IMR-90 (cell line): ENCODE data around the gene PSMA8. TPM values are rescaled to one million over a fixed set of nuclear protein-coding genes. Genes with fewer than 3 reads are reported as not detected.

Source experiments
- ATAC-seq: fragments of 200-7000 bp; cut with Tn5 transposase; 2 replicates; pipeline ENCODE4 v1.9.1; 2020; ENCODE audit warnings: low read depth, mild to moderate bottlenecking, moderate library complexity
- BruUV-seq: library from RNA; stranded (reverse); fragments of 400-500 nt; replicated peaks from 2 replicates; lab custom pipeline; 2021; lab: Mats Ljungman, UMichigan
- CTCF ChIA-PET: fragments of 300-600 bp; formaldehyde crosslinking; extraction: SDS; loops from one replicate; lab custom pipeline; 2021; ENCODE audit warnings: antibody characterized with exemption; lab: Yijun Ruan, JAX
- POLR2A ChIA-PET: fragments of 300-600 bp; sonication (Branson Sonifier 250); formaldehyde crosslinking; loops from one replicate; lab custom pipeline; 2022; ENCODE audit warnings: antibody characterized with exemption; ENCODE audit not compliant: unreplicated experiment; lab: Charles Lee
- DNase-seq: peaks from one replicate; pipeline ENCODE4 v3.0.0; 2013
- H2AFZ ChIP-seq: replicated peaks from 2 replicates; pipeline ENCODE3; 2013; ENCODE audit warnings: low read length, mild to moderate bottlenecking; ENCODE audit not compliant: poor library complexity
- H2AK5ac ChIP-seq: 2 replicates; pipeline ENCODE4 v1.6.1; 2013; ENCODE audit warnings: low read depth, low read length, inconsistent platforms
- H2AK9ac ChIP-seq: replicated peaks from 2 replicates; pipeline ENCODE3; 2013; ENCODE audit warnings: mild to moderate bottlenecking, low read depth, low read length, moderate library complexity; ENCODE audit not compliant: poor library complexity
- H2BK120ac ChIP-seq: 2 replicates; pipeline ENCODE4 v1.6.1; 2013; ENCODE audit warnings: low read depth, low read length, inconsistent platforms
- H2BK15ac ChIP-seq: 3 replicates; pipeline ENCODE4 v1.6.1; 2013; ENCODE audit warnings: low read depth, low read length, inconsistent platforms
- H2BK20ac ChIP-seq: 2 replicates; pipeline ENCODE4 v1.6.1; 2013; ENCODE audit warnings: low read depth, mild to moderate bottlenecking, inconsistent platforms, low read length, moderate library complexity
- H2BK5ac ChIP-seq: 2 replicates; pipeline ENCODE4 v1.6.1; 2013; ENCODE audit warnings: mild to moderate bottlenecking, low read depth, low read length, inconsistent platforms; ENCODE audit not compliant: poor library complexity, severe bottlenecking
- H3K14ac ChIP-seq: replicated peaks from 2 replicates; pipeline ENCODE4 v1.6.1; 2013; ENCODE audit warnings: low read depth, low read length, inconsistent platforms
- H3K18ac ChIP-seq: 2 replicates; pipeline ENCODE4 v1.6.1; 2013; ENCODE audit warnings: low read depth, low read length, control low read depth
- H3K23ac ChIP-seq: 2 replicates; pipeline ENCODE4 v1.6.1; 2013; ENCODE audit warnings: low read depth, low read length, inconsistent platforms
- H3K27ac ChIP-seq: 2 replicates; pipeline ENCODE4 v1.5.1; 2013; ENCODE audit warnings: mild to moderate bottlenecking, control low read depth, low read length; ENCODE audit not compliant: insufficient read depth
- H3K27me3 ChIP-seq: 2 replicates; pipeline ENCODE4 v1.6.1; 2013; ENCODE audit warnings: low read length; ENCODE audit not compliant: control insufficient read depth, insufficient read depth
- H3K36me3 ChIP-seq: 2 replicates; pipeline ENCODE4 v1.6.1; 2013; ENCODE audit warnings: low read length, mixed read lengths; ENCODE audit not compliant: control insufficient read depth, insufficient read depth
- H3K4ac ChIP-seq: 2 replicates; pipeline ENCODE4 v1.6.1; 2013; ENCODE audit warnings: low read depth, low read length, inconsistent platforms
- H3K4me1 ChIP-seq: 2 replicates; pipeline ENCODE4 v1.6.1; 2013; ENCODE audit warnings: low read length, mixed read lengths; ENCODE audit not compliant: control insufficient read depth, insufficient read depth
- H3K4me2 ChIP-seq: 2 replicates; pipeline ENCODE4 v1.6.1; 2013; ENCODE audit warnings: low read depth, mild to moderate bottlenecking, control low read depth, low read length, moderate library complexity
- H3K4me3 ChIP-seq: 2 replicates; pipeline ENCODE4 v1.5.1; 2013; ENCODE audit warnings: low read depth, mild to moderate bottlenecking, control low read depth, low read length, moderate library complexity; ENCODE audit not compliant: insufficient read depth
- H3K56ac ChIP-seq: 2 replicates; pipeline ENCODE4 v1.6.1; 2013; ENCODE audit warnings: low read length, inconsistent platforms; ENCODE audit not compliant: insufficient read depth; ENCODE audit errors: extremely low read depth
- H3K79me1 ChIP-seq, 2 experiments: 2 replicates each; pipeline ENCODE4 v1.6.1; 2013; ENCODE audit warnings: low read length in 2 of 2, inconsistent platforms in 1 of 2, low read depth in 1 of 2
- H3K9ac ChIP-seq: 2 replicates; pipeline ENCODE4 v1.6.1; 2013; ENCODE audit warnings: low read depth, low read length, control low read depth
- H3K9me1 ChIP-seq: 2 replicates; pipeline ENCODE4 v1.6.1; 2013; ENCODE audit warnings: low read length, inconsistent platforms; ENCODE audit not compliant: insufficient read depth
- H3K9me3 ChIP-seq: 2 replicates; pipeline ENCODE4 v1.6.1; 2013; ENCODE audit warnings: low read length; ENCODE audit not compliant: control insufficient read depth, insufficient read depth
- H4K20me1 ChIP-seq: 2 replicates; pipeline ENCODE4 v1.6.1; 2013; ENCODE audit warnings: low read length, inconsistent platforms; ENCODE audit not compliant: insufficient read depth
- H4K5ac ChIP-seq: 2 replicates; pipeline ENCODE4 v1.6.1; 2013; ENCODE audit warnings: mild to moderate bottlenecking, low read depth, low read length, control low read depth
- H4K8ac ChIP-seq, 2 experiments: 2 replicates each; pipeline ENCODE4 v1.6.1; 2013; ENCODE audit warnings: low read depth in 2 of 2, low read length in 2 of 2, control low read depth in 1 of 2, inconsistent platforms in 1 of 2
- H4K91ac ChIP-seq: 2 replicates; pipeline ENCODE4 v1.6.1; 2013; ENCODE audit warnings: low read depth, low read length, inconsistent platforms; ENCODE audit not compliant: insufficient read depth
- CTCF ChIP-seq: conservative IDR thresholded peaks from 2 replicates; pipeline ENCODE4 v1.5.1; 2012; ENCODE audit warnings: mild to moderate bottlenecking, low read depth, low read length, improper control_type of control experiment
- RAD21 ChIP-seq: IDR thresholded peaks from 2 replicates; pipeline ENCODE4 v1.6.1; 2012; ENCODE audit warnings: low read length, improper control_type of control experiment
- SMC3 ChIP-seq: fragments of 150-350 bp; IDR thresholded peaks from 2 replicates; pipeline ENCODE4 v1.6.1; 2016; ENCODE audit warnings: low read depth, mild to moderate bottlenecking, antibody characterized with exemption, low read length, moderate library complexity
- USF2 ChIP-seq: fragments of 150-350 bp; IDR thresholded peaks from 2 replicates; pipeline ENCODE4 v1.6.1; 2017; ENCODE audit warnings: mild to moderate bottlenecking, antibody characterized with exemption, low read length, low read depth
- WGBS, 2 experiments: methylation state at CpG; one replicate each; pipeline versions ENCODE4 v1.1.5 to v1.1.7; 2013; ENCODE audit warnings: missing lambda C conversion rate in 2 of 2; ENCODE audit not compliant: insufficient read length in 1 of 2; ENCODE audit errors: extremely low coverage in 2 of 2; 5-methylcytosine and 5-hydroxymethylcytosine counted together
- dilution Hi-C: fragments of 300-500 bp; cut with HindIII; formaldehyde crosslinking; loops from one replicate; pipeline ENCODE4 v1.14.3; 2018; ENCODE audit warnings: low sequenced_read_pairs; ENCODE audit not compliant: unreplicated experiment
- in situ Hi-C: fragments of 300-500 bp; cut with MboI; formaldehyde crosslinking; loops from 3 replicates; pipeline ENCODE4 v1.14.3; 2019; ENCODE audit warnings: low sequenced_read_pairs, inconsistent platforms, mixed read lengths
- intact Hi-C: fragments of 100-400 bp; cut with micrococcal nuclease; formaldehyde crosslinking; loops from 2 replicates; pipeline ENCODE4 v1.10.0; 2022
- polyA plus RNA-seq, 3 experiments: library from polyadenylated mRNA; depleted of rRNA; stranded (reverse); fragments of >200 nt; gene quantifications; 2 replicates each; pipeline ENCODE4 v1.2.3, GENCODE V29; 2012; ENCODE audit warnings: low replicate concordance in 1 of 3
- total RNA-seq: library from RNA; depleted of rRNA; stranded (reverse); fragments of >200 nt; gene quantifications from 2 replicates; pipeline ENCODE4 v1.2.3, GENCODE V29; 2012

Gene PSMA8
- total and polyA plus RNA-seq, 2 of the 4 experiments (the other 2 are of a cell fraction), result not detected

GRCh38 chr18:26086959-26087358 lies 46.7 kb upstream of the PSMA8 start:
- Histone ChIP-seq H2BK20ac (no peak overlapping the region), H3K23ac (no peak overlapping the region), H2BK5ac (no peak overlapping the region), H4K91ac (no peak overlapping the region), H3K9me1 (no peaks in the 10 kb centered on the region), H2BK120ac (no peak overlapping the region), H3K14ac (no peak overlapping the region), H2BK15ac (no peak overlapping the region), H2AK5ac (no peak overlapping the region), H3K79me1 (peaks cover 2 to 43% of the 10 kb centered on the region in 2 experiments; a peak in 3 of 4 replicates), H2AK9ac (no peak overlapping the region), H3K9ac (no peak overlapping the region), H3K18ac (no peak overlapping the region), H3K27me3 (no peaks in the 10 kb centered on the region), H3K4me2 (no peak overlapping the region), H3K56ac (no peak overlapping the region), H4K20me1 (peaks cover 16% of the 10 kb centered on the region), H3K27ac (no peak overlapping the region), H3K4ac (no peak overlapping the region), H4K5ac (no peak overlapping the region), H3K4me1 (no peaks in the 10 kb centered on the region; the same call in 1 of the 2 replicates), H4K8ac (no peak overlapping the region), H3K36me3 (peaks cover 9% of the 10 kb centered on the region), H3K4me3 (no peak overlapping the region), H3K9me3 (no peaks in the 10 kb centered on the region), H2AFZ (no peak overlapping the region)
- in situ Hi-C loops, result no loop called here
- TF ChIP-seq SMC3 (no peak), CTCF (no peak), RAD21 (no peak), USF2 (no peak)
- ChIA-PET POLR2A (no interaction called here), CTCF (no interaction called here)
- no CpG with 5 or more reads among the region's 6 CpGs for WGBS, 2 experiments
- ATAC-seq (no peak), DNase-seq (no peak)
- intact Hi-C loops, result no loop called here
- dilution Hi-C loops, result no loop called here
- no TSS peak for BruUV-seq
